Spleen (tissue), 7 donors: ENCODE results near the gene RANBP10.

ENCODE experiments used
- CTCF ChIP-seq, 11 experiments: fragments of 200-600 bp in 7 of 11; fragments of 450-650 bp in 4 of 11; sonication (generic) in 4 of 11; IDR thresholded peaks in 8 of 11; conservative IDR thresholded peaks in 3 of 11; 1 replicate in 7 of 11; 2 replicates in 4 of 11; pipeline versions ENCODE4 v1.4.0 to v1.8.0; 2016 to 2021; ENCODE audit warnings: antibody characterized with exemption in 11 of 11, inconsistent platforms in 4 of 11, mild to moderate bottlenecking in 1 of 11
- POLR2A ChIP-seq, 3 donors: fragments of 450-650 bp; IDR thresholded peaks; one replicate each; pipeline ENCODE4 v1.5.1; 2017; ENCODE audit warnings: antibody characterized with exemption in 3 of 3, mild to moderate bottlenecking in 1 of 3
- POLR2AphosphoS5 ChIP-seq, 3 donors: sonication (generic); formaldehyde crosslinking; IDR thresholded peaks; one replicate each; pipeline ENCODE4 v1.5.1; 2017; ENCODE audit warnings: antibody characterized with exemption in 3 of 3
- donor health status: DM: no; HTN: no; CAD: no; lungs with moderate emphysema.
- donor health status: DM: no; HTN: no; CAD: no.
- donor health status: DM: no; HTN: no; CAD: no.

DNA sequence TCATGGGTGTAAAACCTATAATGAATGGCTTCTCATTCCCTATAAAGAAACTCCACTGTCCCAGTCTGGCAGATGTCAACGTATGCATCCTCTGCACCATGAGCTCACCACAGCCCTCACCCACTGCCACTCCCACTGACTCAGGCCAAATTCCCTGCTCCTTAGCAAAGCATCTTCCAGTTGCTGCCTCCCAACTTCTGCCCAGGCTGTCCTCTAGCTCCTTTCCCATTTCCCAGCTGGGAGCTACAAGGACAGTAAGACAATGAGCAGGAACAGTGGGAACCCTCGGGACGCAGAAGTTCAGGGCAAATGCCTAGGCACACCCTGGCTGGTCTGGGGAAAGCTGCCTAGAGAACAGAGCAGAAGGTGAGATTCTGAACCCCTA lies 26.7 kb upstream of the RANBP10 start:
- TF ChIP-seq POLR2AphosphoS5 (IDR thresholded peaks at IDR 0.05) (no peak), POLR2A (IDR thresholded peaks at IDR 0.05) (no peak), CTCF (IDR thresholded peaks at IDR 0.05 in 8 of 11, conservative IDR thresholded peaks at IDR 0.05 in 3 of 11) (no peak)
